ENCODE measurements around the gene KAZALD1.
A peak's percentile ranks its signal among the peaks of the same experiment; 100 is the strongest.
"Not testable (repeated sequence)": the region's sequence is repeated elsewhere in the genome, so short reads cannot be mapped to it uniquely, and the experiment has no call there.

The KAZALD1 gene

GRCh38 chr10:101030496-101031127 lies 31.2 kb upstream of the KAZALD1 start:
- no peak for DNase-seq

DNA sequence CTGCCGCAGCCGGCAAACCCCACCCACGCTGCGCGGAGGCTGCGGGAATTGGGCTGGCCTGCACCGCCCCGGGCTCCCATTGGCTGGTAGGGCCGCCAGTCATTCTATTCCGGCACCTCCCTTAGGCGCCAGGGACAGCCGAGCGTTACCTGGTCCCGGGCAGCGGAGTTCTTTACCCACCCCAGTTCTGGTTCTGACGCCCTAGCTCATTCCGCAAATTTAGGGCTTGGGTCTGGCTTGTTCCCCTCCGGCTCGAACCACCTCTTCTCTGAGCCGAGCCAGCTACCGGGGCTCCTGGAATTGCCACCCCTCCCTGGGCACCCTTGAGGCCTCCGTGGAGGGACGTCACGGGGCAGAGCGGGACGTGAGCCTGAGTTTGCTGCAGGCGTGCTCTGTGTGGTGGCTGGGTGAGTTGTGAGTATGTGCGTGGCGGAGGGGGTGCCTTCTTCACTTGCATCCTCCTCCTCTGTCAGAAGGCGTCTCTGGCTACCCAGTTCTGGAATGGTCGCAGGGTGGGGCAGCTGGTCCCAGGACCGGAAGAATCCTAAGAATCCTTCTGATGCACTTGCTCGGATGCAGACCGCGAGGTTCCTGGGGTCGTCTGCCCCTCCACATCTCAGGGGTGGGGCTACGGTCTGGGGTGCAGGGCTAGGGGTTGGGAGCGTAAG lies 30.5 kb upstream of the KAZALD1 start, which contains the start of the genes PDZD7 and SFXN3:
TSS of gene PDZD7 (minus strand) at position 2 of the 668 bp plus-strand sequence. CDS start 910 bp downstream, outside the sequence.
TSS of gene SFXN3 (plus strand) at position 107 of the 668 bp plus-strand sequence. CDS start 3,461 bp downstream, outside the sequence.
- peak; percentile 64 to 80 for DNase-seq

DNA sequence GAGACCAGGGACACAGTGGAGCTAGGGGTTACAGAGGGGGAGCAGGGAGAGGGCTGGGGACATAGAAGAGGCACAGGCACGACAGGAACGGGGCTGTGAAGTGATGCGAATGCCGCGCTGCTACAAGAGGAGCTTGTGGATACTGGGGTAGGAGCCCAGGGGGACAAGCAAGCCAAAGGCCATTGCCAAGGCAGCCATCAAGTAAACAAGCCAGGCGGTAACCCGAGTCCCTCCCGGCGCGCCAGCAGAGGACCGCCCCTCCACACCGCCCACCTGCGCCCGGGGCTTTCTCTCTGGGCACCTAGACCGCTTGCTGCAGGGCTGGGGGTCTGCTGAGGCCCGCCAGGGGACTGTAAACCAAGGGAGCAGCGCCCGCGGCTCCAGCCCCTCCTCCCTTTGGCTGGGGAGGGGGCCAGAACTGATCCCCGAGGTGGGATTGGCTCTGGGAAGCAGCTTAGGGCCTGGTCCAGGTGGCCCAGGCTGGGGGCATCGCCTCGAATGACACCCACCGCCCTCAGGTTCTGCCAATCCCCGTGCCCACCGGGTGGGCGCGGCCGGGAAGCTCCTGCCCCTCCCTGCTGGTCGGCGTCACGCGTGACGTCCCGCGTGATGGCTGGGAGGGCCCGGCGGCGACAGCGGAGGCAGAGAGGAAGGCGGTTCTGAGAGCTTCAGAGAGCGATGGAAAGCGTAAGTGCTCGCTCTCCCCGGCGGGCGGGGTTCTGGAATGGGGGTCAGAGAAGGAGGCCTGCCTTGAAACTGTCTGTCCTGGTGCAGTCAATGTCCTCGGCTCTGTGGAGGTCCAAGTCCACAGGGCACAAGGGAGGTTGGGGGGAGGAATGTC lies 29.8 kb upstream of the KAZALD1 start:
- DNase-seq: peak; percentile 25 to 51

GRCh38 chr10:101032637-101033224 lies 29.1 kb upstream of the KAZALD1 start:
- DNase-seq: no peak

DNA sequence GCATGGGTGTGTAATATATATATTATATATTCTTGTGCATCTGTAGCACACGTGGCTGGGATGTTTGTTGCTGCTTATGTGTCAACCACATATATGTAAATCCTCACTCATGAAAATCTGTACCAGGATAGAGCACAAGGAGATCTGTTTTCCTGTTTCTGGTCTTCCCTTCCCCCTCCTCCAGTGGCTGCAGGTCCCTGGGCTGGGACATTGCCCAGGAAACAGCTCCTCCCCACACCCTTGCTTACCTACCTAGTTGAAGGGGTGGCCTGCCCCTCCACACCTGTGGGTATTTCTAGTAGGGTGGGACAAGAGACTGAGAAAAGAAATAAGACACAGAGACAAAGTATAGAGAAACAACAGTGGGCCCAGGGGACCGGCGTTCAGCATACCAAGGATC lies 28.5 kb upstream of the KAZALD1 start:
- DNase-seq: no peak

- not testable (repeated sequence) for DNase-seq
These were observed 27.4 kb upstream of the KAZALD1 start for GRCh38 chr10:101034404-101034803.

DNA sequence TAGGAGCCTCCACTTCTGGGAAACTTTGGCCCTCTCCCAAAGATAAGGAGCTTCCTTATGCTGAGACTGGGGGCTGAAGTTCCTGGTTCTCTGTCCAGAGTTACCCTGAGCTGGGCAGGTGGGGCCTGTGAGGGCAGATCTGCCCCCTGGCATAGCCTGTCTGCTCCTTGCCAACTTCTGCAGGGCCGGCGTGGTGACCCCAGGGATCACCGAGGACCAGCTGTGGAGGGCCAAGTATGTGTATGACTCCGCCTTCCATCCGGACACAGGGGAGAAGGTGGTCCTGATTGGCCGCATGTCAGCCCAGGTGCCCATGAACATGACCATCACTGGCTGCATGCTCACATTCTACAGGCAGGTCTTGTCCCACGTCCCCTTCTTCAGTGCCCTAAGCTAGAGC lies 26.5 kb upstream of the KAZALD1 start:
- no peak for DNase-seq

GRCh38 chr10:101035916-101036702 lies 25.7 kb upstream of the KAZALD1 start:
- no peak for DNase-seq

- DNase-seq: no peak
These were observed 25.1 kb upstream of the KAZALD1 start for GRCh38 chr10:101036726-101037125.

DNA sequence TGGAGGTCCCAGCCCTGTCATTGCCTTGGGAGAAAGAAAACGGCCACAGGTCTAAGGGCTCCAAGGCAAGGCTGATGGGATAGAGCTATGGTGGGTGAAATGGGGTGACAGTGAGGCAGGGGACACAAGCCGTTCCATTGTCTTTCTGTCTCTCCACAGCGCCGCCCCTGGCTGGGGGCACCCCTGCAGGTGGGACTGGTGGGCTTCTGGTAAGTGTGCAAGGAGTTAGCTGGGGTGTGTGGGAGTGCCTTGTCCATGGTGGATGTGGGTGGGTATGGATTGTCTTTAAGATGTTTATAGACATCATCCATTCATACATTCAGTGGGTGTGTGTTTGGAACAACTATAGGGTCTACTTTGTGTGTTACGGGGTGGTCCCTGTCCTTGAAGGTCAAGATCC lies 23.3 kb upstream of the KAZALD1 start:
- no peak for DNase-seq

GRCh38 chr10:101040061-101040460 lies 21.7 kb upstream of the KAZALD1 start:
- DNase-seq: no peak

GRCh38 chr10:101040851-101041250 lies 20.9 kb upstream of the KAZALD1 start:
- no peak for DNase-seq

GRCh38 chr10:101041252-101041761 lies 20.5 kb upstream of the KAZALD1 start:
- peak; percentile 11 to 45 for DNase-seq

GRCh38 chr10:101042118-101042517 lies 19.7 kb upstream of the KAZALD1 start:
- no peak for DNase-seq

DNA sequence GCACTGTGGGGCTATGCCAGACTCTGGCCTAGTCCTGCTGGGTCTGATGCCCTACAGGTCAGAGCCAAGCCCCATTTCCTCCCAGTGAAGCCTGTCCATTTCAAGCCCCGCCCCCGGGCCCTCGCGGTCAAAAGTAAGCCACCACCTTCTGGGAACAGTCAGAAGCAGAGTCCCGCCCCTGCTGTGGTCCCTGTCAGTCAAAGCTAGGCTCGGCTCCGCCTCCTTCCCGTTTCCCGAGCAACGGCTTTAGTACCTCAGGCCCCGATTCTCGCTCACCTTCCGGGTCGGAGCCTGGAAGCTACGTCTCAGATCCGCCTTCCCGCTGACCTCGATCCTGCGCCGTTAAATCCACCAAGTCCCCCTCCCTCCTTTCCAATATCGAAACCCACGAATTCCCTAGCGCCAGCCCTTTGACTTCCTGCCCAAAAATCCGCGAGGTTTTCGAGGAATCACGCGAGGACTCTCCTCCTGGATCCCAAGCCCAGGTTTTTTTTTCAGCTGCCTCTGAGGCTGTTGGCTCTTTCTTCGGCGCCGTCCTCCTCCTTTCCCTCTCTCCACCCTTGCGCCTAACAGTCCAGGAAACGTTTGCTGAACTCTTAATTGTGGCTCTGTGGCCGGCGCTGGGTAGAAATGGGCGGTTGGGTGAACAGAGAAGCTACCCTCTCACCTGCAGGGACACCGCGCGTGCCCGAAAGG lies 19.0 kb upstream of the KAZALD1 start:
- DNase-seq: peak; percentile 82 to 83

DNA sequence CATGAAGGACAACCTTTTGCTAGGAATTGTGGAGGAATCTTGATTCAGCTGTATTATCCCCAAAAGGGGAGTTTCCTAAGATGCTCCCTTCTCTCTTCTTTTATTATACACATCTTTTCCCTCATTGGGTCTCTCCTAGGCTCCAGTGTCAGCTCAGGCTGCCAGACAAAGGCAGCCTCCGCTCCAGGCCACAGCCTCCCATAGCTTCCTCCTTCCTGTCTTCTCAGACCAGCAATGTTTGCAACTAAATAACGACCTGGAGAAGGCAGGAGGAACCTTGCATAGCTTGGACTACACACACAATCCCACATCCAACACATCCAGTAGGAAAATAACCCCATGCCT lies 18.5 kb upstream of the KAZALD1 start:
- DNase-seq: no peak

DNA sequence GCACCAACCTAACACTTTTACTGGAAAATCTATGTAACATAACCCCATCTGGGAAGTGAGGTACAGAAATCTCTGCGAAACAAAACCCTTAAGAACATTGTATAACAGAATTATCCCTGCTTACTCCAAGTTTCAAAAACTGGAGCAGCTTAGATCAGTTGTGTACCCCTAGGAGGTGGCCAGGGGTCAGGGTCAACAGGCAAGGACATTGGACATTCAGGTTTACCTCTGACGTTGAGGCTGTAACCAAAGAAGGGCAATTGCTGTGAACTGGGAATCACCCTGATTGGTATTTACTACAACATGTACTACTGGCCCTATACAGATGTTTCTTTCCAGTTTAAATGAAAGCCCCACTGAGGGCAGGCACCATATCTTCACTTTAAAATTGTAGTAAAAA lies 17.7 kb upstream of the KAZALD1 start:
- no peak for DNase-seq

DNA sequence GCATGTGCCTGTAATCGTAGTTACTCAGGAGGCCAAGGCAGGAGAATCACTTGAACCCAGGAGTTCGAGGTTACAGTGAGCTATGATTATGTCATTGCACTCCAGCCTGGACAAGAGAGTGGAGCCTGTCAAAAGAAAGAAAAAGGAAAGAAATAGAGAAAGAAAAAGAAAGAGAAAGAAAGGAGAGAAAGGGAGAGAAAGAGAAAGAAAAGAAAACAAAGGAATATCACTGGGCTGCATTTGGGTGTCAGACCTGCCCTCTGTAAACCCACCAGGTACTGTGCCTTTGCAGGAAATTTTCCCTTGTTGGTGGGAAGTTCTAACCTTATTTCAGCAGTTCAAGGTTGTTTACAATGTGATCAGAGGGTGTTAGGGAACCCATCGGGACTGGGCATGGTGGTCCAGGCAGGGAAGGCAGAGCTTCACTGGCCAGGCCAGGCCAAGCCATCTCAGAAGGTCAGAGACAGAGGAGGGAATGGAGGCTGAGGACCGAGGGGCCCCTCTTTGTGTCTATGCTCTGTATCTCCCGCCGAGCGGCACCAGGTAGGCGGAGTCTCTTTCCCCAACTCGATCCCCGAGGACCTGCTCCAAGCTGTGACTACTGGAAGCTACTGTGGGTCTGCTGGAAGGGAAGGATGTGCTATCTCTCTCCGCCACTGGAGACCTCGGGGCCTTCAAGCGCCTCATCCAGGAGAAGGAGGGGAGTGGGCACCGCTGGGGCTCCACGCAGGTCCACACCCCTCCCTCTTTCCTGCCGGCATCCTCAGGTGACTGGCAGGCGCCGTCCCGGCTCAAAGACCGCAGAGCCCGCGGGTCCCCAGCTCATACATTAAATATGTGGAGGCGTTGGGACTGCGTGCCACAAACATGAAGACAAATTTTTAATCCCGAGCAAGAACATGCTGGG lies 15.2 kb upstream of the KAZALD1 start:
- no peak for DNase-seq

DNA sequence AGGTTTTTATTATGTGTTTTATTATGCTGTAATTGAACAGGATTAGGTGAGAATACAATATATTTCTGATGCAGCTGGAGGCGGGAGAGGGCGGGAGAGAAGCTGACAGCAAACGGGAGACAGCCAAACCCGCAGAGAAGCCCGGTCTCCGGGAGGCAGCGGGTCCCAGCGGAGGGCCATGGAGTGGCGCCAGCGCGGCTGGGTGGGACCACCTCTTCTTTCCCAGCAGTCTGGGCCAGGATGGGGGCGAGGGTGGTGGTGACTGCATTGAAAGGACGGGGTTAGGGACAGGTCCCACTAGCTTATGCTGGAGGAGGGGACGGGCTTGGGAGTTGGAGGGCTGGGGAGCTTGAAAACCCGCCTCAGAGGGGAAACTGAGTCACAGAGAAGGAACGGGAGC lies 14.5 kb upstream of the KAZALD1 start:
- DNase-seq: no peak
